HepG2 (cell line): ENCODE data around the gene VPS4A. TPM values are rescaled to one million over a fixed set of nuclear protein-coding genes. Genes with fewer than 3 reads are reported as not detected.

Experiments used
- FOSL2 ChIP-seq: sonication (generic); formaldehyde crosslinking; IDR thresholded peaks from 2 replicates; pipeline ENCODE4 v1.4.0; 2020; ENCODE audit warnings: missing genetic modification reagents
- HMGA1 ChIP-seq: sonication (generic); formaldehyde crosslinking; conservative IDR thresholded peaks from 2 replicates; pipeline ENCODE4 v1.4.0; 2020; ENCODE audit warnings: missing genetic modification reagents
- MTF1 ChIP-seq: sonication (generic); formaldehyde crosslinking; IDR thresholded peaks from 2 replicates; pipeline ENCODE4 v1.5.0; 2020; ENCODE audit warnings: missing genetic modification reagents
- SMC3 ChIP-seq: IDR thresholded peaks from 2 replicates; pipeline ENCODE4 v1.6.1; 2011; ENCODE audit warnings: low read length, improper control_type of control experiment
- SOX6 ChIP-seq, 2 experiments: fragments of 450-650 bp in 1 of 2; sonication (generic) in 1 of 2; formaldehyde crosslinking in 1 of 2; IDR thresholded peaks; 2 replicates each; pipeline versions ENCODE4 v1.4.0 to v1.6.1; 2017 to 2020; ENCODE audit warnings: antibody characterized with exemption in 1 of 2, mild to moderate bottlenecking in 1 of 2, missing genetic modification reagents in 1 of 2
- SP140L ChIP-seq: sonication (generic); formaldehyde crosslinking; IDR thresholded peaks from 2 replicates; pipeline ENCODE4 v1.4.0; 2020; ENCODE audit warnings: missing genetic modification reagents, borderline replicate concordance
- SP5 ChIP-seq: IDR thresholded peaks from 2 replicates; pipeline ENCODE4 v1.6.1; 2016; ENCODE audit warnings: low read depth, borderline replicate concordance
- SUZ12 ChIP-seq: fragments of 150-350 bp; IDR thresholded peaks from 2 replicates; pipeline ENCODE4 v1.6.1; 2014; ENCODE audit warnings: low read depth, low read length
- ZFP1 ChIP-seq: IDR thresholded peaks from 2 replicates; pipeline ENCODE4 v1.6.1; 2016
- polyA plus RNA-seq, 8 experiments: library from polyadenylated mRNA; depleted of rRNA in 3 of 8; stranded (reverse) in 7 of 8; unstranded in 1 of 8; fragments of >200 nt; fragmentation: Illumina TruSeq in 4 of 8; extraction: Trizol in 4 of 8; gene quantifications; 2 replicates each; pipeline versions ENCODE4 v1.2.1 to v1.2.3, GENCODE V29; 2011 to 2016; ENCODE audit warnings: low read depth in 4 of 8, missing spikeins in 1 of 8, mixed read lengths in 1 of 8; ENCODE audit not compliant: insufficient read depth in 1 of 8
- total RNA-seq, 5 experiments: library from RNA; depleted of rRNA; stranded (reverse); fragments of >200 nt; fragmentation: Illumina TruSeq; extraction: Trizol; gene quantifications; 2 replicates each; pipeline ENCODE4 v1.2.3, GENCODE V29; 2016; ENCODE audit warnings: low read depth in 1 of 5
- TF ChIP-seq, protein P1 (sequence below): IDR thresholded peaks from 2 replicates; pipeline ENCODE4 v1.6.1; 2016; ENCODE audit warnings: low read depth, missing genetic modification reagents, missing compliant biosample characterization
- TF ChIP-seq, protein P2 (sequence below): sonication (generic); formaldehyde crosslinking; IDR thresholded peaks from 2 replicates; pipeline ENCODE4 v1.4.0; 2020; ENCODE audit warnings: missing genetic modification reagents
- TF ChIP-seq, protein P3 (sequence below): sonication (generic); formaldehyde crosslinking; IDR thresholded peaks from 2 replicates; pipeline ENCODE4 v1.5.0; 2020; ENCODE audit warnings: missing genetic modification reagents
- TF ChIP-seq, protein P4 (sequence below): sonication (generic); formaldehyde crosslinking; IDR thresholded peaks from 2 replicates; pipeline ENCODE4 v1.4.0; 2020; ENCODE audit warnings: mild to moderate bottlenecking, missing genetic modification reagents, borderline replicate concordance

VPS4A gene
- total and polyA plus RNA-seq, 2 of the 13 experiments (the other 11 are each of a cell fraction or from before 2014, with no cell fraction given), result 13.2 to 27.9 TPM

DNA sequence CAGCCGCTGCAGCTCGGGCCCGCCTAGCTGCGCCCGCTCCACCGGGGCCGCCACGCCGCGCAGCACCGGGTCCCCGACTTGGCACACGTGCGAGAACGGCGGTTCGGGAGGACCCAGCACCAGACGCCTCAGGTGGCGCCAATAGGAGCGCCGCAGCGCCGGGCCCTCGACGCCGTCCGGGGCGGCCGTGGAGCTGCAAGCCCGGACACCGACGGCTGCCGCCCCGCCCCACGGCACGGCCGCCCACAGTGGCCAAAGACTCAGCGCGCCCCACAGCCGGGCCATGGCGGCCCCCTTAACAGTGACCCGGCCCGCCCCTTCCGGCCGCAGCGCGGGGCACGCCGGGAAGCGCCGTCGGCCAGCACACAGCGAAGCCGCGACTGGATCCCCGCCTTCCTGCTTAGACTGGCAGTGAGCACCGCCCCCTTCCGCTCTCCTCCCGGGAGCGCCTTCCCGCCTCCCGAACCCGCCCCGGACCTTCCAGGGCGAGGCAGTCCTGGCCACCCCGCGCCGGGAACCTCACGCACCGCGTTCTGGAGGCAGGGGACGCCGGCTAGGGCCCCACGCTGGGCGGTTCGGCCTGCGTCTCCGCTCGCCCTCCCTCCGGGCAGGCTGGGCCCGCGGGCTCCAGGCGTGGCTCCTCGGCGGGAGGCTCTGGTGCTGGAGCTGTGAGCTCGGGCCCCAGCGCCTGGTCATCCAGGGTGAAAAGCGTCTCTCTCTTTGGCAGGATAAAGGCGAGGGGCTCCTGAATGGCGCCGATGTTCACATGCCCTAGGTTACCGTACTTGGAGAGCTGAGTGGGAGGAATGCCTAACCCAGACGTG, 19.3 kb downstream of the VPS4A start, which contains the start of gene PDF (continued):
- TF ChIP-seq, protein P1, sequence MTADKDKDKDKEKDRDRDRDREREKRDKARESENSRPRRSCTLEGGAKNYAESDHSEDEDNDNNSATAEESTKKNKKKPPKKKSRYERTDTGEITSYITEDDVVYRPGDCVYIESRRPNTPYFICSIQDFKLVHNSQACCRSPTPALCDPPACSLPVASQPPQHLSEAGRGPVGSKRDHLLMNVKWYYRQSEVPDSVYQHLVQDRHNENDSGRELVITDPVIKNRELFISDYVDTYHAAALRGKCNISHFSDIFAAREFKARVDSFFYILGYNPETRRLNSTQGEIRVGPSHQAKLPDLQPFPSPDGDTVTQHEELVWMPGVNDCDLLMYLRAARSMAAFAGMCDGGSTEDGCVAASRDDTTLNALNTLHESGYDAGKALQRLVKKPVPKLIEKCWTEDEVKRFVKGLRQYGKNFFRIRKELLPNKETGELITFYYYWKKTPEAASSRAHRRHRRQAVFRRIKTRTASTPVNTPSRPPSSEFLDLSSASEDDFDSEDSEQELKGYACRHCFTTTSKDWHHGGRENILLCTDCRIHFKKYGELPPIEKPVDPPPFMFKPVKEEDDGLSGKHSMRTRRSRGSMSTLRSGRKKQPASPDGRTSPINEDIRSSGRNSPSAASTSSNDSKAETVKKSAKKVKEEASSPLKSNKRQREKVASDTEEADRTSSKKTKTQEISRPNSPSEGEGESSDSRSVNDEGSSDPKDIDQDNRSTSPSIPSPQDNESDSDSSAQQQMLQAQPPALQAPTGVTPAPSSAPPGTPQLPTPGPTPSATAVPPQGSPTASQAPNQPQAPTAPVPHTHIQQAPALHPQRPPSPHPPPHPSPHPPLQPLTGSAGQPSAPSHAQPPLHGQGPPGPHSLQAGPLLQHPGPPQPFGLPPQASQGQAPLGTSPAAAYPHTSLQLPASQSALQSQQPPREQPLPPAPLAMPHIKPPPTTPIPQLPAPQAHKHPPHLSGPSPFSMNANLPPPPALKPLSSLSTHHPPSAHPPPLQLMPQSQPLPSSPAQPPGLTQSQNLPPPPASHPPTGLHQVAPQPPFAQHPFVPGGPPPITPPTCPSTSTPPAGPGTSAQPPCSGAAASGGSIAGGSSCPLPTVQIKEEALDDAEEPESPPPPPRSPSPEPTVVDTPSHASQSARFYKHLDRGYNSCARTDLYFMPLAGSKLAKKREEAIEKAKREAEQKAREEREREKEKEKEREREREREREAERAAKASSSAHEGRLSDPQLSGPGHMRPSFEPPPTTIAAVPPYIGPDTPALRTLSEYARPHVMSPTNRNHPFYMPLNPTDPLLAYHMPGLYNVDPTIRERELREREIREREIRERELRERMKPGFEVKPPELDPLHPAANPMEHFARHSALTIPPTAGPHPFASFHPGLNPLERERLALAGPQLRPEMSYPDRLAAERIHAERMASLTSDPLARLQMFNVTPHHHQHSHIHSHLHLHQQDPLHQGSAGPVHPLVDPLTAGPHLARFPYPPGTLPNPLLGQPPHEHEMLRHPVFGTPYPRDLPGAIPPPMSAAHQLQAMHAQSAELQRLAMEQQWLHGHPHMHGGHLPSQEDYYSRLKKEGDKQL (CRISPR knock-in tag), result peak; percentile 20; the same call in 1 of the 2 replicates
- TF ChIP-seq SP5 (peak; percentile 99), FOSL2 (peak; percentile 49), SP140L (CRISPR knock-in tag) (no peak), ZFP1 (CRISPR knock-in tag) (no peak), SOX6 (IDR thresholded peaks at IDR 0.05) (no peak), SOX6 (CRISPR knock-in tag; IDR thresholded peaks at IDR 0.05) (peak; percentile 73), MTF1 (peak; percentile 74; the same call in 1 of the 2 replicates), HMGA1 (CRISPR knock-in tag) (no peak), SMC3 (no peak), SUZ12 (peak; percentile 58)
- TF ChIP-seq, protein P2, sequence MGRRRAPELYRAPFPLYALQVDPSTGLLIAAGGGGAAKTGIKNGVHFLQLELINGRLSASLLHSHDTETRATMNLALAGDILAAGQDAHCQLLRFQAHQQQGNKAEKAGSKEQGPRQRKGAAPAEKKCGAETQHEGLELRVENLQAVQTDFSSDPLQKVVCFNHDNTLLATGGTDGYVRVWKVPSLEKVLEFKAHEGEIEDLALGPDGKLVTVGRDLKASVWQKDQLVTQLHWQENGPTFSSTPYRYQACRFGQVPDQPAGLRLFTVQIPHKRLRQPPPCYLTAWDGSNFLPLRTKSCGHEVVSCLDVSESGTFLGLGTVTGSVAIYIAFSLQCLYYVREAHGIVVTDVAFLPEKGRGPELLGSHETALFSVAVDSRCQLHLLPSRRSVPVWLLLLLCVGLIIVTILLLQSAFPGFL (CRISPR knock-in tag), result no peak
- TF ChIP-seq, protein P3, sequence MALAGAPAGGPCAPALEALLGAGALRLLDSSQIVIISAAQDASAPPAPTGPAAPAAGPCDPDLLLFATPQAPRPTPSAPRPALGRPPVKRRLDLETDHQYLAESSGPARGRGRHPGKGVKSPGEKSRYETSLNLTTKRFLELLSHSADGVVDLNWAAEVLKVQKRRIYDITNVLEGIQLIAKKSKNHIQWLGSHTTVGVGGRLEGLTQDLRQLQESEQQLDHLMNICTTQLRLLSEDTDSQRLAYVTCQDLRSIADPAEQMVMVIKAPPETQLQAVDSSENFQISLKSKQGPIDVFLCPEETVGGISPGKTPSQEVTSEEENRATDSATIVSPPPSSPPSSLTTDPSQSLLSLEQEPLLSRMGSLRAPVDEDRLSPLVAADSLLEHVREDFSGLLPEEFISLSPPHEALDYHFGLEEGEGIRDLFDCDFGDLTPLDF (CRISPR knock-in tag), result peak; percentile 96
- TF ChIP-seq, protein P4, sequence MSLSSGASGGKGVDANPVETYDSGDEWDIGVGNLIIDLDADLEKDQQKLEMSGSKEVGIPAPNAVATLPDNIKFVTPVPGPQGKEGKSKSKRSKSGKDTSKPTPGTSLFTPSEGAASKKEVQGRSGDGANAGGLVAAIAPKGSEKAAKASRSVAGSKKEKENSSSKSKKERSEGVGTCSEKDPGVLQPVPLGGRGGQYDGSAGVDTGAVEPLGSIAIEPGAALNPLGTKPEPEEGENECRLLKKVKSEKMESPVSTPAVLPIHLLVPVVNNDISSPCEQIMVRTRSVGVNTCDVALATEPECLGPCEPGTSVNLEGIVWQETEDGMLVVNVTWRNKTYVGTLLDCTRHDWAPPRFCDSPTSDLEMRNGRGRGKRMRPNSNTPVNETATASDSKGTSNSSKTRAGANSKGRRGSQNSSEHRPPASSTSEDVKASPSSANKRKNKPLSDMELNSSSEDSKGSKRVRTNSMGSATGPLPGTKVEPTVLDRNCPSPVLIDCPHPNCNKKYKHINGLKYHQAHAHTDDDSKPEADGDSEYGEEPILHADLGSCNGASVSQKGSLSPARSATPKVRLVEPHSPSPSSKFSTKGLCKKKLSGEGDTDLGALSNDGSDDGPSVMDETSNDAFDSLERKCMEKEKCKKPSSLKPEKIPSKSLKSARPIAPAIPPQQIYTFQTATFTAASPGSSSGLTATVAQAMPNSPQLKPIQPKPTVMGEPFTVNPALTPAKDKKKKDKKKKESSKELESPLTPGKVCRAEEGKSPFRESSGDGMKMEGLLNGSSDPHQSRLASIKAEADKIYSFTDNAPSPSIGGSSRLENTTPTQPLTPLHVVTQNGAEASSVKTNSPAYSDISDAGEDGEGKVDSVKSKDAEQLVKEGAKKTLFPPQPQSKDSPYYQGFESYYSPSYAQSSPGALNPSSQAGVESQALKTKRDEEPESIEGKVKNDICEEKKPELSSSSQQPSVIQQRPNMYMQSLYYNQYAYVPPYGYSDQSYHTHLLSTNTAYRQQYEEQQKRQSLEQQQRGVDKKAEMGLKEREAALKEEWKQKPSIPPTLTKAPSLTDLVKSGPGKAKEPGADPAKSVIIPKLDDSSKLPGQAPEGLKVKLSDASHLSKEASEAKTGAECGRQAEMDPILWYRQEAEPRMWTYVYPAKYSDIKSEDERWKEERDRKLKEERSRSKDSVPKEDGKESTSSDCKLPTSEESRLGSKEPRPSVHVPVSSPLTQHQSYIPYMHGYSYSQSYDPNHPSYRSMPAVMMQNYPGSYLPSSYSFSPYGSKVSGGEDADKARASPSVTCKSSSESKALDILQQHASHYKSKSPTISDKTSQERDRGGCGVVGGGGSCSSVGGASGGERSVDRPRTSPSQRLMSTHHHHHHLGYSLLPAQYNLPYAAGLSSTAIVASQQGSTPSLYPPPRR (CRISPR knock-in tag), result no peak; the same call in 1 of the 2 replicates
